GM21526 (cell line): ENCODE measurements around the gene JOSD1.

Source experiments
- ATAC-seq: cut with Tn5 transposase; IDR thresholded peaks from one replicate; pipeline ENCODE4 v1.9.1; 2021; ENCODE audit warnings: moderate library complexity; ENCODE audit not compliant: unreplicated experiment, low FRiP score

The JOSD1 gene

DNA sequence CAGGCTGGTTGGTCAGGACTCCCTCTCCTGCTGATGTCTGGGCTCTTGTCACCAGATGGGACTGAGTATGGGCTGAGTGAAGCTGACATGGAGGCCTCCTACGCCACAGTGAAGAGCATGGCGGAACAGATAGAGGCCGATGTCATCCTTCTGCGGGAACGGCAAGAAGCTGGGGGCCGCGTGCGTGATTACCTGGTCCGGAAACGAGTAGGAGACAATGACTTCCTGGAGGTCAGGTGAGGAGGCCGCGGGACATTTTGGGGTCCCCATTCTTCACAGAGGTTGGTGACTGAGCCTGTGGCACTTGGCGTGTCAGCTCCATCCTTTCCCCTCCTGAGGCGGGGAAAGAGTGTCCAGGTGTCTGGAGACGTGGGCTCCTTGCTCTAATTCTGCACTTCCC, 15.1 kb upstream of the JOSD1 start:
- no peak for ATAC-seq

GRCh38 chr22:38715176-38715764, 14.5 kb upstream of the JOSD1 start:
- no peak for ATAC-seq

DNA sequence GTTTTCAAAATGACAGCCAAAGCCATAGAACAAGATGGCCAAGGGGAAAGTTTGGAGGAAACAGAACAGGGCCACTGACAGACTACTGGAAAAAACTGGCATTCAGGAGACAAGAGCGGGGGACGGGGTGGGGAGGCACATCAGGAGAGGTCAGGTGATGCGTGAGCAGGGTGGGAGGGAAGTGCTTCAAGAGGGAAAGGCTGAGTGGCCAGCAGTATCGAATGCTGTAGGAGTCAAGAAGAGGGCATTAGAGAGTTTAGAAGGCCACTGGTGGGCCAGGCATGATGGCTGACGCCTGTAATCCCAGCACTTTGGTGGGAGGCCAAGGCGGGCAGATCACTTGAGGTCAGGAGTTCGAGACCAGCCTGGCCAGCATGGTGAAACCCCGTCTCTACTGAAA, 13.2 kb upstream of the JOSD1 start:
- ATAC-seq, result no peak

DNA sequence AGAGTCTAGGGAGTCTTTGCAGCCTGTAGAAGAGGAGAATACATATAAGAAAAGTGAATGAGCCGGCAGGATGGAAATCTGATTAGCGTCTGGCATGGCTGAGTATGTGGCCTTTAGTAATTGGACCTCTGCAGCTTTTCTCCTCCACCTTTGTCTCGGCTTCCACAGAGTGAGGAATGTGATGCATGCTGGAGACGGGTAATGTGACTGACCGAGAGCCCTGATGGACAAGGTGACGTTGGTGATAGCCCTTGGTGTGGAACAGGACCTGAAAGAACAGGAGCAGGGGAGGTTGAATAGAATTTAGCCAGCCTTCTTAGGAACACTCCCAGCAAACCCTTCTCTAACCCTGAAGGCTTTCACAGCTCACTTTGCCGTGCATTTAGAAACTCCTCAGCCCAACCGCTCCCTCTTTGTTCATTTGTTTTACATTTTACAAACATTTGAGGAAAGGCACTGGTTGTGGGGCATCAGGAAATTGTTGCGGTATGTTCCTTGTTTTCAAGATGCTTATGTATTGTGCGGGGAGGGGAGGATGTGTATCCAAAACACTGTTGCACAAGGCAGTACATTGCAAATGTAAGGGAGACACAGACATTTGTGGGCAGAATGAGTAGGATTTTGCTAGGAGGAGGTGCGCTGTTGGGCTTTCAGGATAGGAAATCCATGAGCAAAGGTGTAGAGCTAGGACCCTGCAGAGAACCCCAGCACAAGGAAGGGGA, 11.9 kb upstream of the JOSD1 start:
- ATAC-seq, result no peak

DNA sequence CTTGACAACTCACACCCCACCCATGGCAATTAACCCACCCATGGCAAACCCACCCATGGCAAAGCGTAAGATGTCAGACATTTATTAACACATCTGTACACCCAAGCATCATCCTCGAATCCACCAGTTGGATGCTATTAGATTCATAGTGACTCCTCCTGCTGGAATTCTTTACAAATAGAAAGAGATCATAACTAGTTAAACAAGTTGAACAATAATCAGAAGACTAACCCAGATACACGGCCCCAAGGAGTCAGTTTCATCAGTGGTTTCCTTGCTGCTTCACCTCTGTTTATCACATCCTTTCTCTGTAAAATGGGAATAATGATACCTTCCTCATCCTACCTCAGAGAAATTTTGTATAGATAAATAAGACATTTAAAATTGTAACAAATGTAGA, 10.1 kb upstream of the JOSD1 start:
- no peak for ATAC-seq

DNA sequence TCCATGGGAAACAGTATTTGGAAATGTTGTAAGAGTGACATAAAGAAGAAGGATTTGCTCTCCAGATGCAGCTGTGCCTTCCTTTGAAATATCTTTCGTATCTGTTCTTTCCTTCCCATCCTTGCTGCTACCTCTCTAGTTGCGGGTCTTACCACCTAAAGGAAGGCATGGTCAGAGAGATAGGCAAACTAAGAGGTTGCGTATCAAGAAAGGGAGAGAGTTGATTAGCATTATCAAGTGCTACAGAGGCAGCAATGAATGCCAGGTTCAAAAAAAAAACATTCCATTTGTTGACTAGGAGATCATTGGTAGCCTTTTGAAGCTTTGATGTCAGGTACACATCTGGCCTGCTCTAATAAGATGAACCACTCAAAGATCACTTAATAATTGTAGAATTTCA, 9.6 kb upstream of the JOSD1 start:
- ATAC-seq, result no peak

DNA sequence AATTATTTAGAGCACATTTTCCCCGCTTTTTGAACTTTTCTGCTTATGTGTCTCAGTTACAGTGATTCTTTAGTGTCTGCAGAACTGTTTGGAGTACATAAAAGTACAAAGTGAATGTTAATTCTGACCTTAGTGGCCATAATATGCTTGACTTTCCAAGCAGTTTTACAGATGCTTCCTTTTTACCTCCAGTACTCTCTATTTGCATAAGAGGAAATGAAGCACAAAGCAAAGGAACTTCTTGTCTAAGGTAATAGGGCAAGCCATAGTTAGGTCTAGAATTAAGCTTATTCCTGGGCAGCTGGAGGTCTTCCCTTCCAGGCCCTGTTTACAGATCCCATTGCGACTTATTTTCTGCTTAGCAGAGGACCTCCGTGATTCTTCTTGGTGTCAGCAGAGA, 8.6 kb upstream of the JOSD1 start:
- no peak for ATAC-seq

- no peak for ATAC-seq
These were observed 7.2 kb upstream of the JOSD1 start for GRCh38 chr22:38707984-38708383.

- ATAC-seq, result no peak
These were observed 6.6 kb upstream of the JOSD1 start for GRCh38 chr22:38707346-38707745.

DNA sequence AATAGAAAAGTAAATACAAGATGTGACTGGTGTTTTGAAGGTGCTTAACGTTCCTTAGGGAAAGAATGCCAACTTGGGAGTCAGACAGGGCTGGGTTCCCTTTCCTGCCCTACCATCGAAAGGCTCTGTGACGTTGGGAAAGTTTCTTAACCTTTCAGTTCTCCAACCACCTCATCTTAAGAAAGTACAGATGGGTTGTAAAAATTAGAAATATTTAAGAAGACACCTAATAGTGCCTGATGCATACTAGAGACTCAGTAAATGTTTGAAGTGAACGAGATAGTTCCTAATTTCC, 6.1 kb upstream of the JOSD1 start:
- ATAC-seq, result no peak

GRCh38 chr22:38706101-38706900, 5.6 kb upstream of the JOSD1 start:
- ATAC-seq, result peak; percentile 8

GRCh38 chr22:38705235-38706100, 4.7 kb upstream of the JOSD1 start, which contains the start of gene GTPBP1:
Gene GTPBP1, plus strand, starts transcription at chr22:38705944. Its CDS starts 12 bp downstream, at chr22:38705956.
- ATAC-seq, result peak; percentile 69

DNA sequence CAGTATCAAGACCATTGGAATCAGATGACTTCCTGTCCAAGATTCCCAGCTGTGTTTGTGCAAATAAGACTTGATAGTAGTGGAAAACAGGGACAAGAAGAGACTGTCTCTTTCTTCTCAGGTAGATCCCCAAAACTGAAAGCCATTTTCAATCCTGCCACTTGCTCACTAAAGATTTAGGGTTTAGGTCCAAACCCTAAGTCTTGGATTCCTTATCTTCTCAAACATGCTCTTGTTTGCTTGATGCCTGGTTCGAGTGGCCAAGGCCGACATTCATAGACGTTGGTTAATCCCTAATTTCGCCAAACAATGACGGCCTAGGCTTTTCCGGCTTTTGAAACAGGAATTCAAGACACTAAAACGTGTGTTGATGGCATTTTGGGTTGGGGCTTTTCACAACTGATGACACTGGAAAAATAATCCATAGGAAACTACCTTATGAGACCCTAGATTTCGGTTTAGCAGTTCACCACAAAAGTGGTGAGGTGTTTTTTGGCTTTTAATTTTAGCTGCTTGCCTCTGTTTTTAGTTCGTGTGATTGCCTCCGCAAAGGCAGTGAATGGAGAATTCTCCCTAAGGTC, 4.0 kb upstream of the JOSD1 start:
- ATAC-seq, result no peak

DNA sequence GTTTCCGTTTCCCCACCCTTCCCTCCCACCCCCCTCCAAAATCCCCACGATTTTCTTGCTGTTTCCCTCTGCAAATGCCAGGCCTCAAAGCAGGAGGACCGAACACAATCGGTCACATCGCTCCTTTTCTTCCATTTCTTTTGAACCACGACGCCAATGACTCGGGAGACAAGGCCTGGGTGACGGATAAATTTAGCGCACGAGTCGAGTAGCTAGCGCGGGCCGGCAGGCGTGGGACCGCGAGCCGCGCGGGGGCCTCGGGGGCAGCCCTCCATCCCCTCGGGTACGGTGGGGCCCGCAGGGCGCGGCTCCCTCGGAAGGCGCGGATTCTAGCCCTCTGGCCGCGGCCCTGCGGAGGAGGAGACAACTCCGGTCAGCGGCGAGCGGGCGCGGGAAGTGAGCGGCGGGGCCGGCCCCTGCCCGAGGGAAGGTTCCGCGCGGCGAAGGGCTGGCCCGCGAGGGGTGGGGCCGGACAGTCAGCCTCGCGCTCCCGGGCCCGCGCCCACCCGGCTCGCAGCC, 414 bp downstream of the JOSD1 start:
- ATAC-seq, result peak; percentile 12

DNA sequence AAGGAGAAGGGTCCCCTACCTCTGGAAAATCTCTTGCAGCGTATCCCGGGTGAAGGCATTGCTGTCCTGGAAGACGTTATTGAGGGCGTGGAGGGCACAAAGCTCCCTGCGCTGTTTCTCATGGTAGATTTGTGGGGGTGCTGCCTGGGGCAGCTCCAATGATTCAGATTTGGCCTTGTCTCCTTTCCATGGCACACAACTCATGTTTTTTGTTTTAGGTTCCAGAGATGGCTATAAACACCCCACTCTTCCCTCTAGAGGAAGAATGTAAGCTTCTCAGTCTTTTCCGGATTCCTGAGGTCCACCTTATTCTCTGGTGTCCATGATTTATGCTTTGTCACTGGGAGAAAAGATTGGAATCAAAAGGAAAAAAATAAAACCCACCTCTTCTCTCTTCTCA, 959 bp downstream of the JOSD1 start:
- ATAC-seq, result no peak

DNA sequence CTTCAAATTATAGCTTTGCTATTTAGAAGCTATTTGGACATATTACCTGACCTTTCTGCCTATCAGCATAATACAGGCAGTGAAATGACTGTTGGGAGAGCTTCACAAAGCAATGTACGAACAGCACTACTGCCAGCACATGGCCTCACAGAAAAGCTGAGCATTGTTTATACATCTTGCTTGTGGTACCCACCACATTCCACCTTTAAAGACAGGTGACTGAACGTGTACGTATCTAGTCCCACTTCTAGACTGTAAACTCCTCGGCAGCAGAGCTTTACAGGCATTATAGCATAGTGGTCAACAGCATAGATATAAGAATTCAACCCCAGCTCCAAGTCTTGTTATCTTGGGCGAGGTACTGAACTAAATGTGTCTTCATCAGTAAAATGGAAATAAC, 1.6 kb downstream of the JOSD1 start:
- ATAC-seq, result no peak

- no peak for ATAC-seq
These were observed 2.2 kb downstream of the JOSD1 start for GRCh38 chr22:38698407-38699094.

DNA sequence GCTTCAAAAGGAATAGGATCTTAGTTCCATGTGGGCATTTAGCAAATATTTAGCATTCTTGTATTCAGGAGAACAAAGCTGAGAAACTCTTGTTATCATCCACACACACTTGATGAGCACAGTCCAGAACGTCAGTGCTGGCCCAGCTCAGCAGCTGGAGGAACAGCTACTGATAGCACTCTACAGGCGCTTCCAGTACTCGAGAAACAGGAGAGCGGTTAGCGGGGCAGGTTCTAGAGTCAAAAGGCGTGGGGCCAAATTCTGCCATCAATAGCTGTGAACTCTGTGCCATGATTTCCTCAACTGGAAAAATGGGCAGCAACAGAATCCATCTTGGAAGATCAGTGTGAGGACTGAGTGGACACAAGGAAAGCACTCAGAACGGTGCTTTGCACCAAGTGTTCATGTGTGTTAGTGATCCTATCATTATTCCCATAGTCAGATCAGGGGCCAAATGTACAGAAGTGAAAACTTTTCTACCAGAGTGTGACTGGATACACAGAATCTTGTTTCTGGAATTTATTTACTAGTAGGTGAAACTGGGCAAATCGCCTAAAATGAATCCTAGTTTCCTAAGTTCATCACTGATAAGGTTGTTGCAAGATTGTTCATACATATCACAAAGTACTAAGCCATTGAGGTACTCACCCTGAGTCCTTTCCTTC, 3.2 kb downstream of the JOSD1 start:
- ATAC-seq, result no peak
